GM19463 (cell line): Measurements from ENCODE around the gene PLEKHG3.
"Not testable (repeated sequence)": the region's sequence is repeated elsewhere in the genome, so short reads cannot be mapped to it uniquely, and the experiment has no call there.

Experiments used
- ATAC-seq: cut with Tn5 transposase; IDR thresholded peaks from one replicate; pipeline ENCODE4 v1.9.1; 2021; ENCODE audit warnings: mild to moderate bottlenecking, moderate library complexity; ENCODE audit not compliant: unreplicated experiment

Gene PLEKHG3

DNA sequence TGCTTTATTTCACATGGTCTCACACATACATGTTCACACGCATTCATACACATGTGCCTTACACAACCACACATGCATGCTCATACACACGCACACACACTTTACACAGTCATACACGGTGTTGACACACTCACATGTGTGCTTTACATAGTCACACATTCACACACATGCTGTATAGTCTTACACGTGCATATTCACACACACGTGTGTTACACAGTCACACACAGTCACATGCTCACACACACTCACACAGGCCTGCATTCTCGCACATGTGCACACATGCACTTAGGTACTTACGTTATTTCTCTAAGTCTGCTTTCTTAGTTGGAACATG lies 18.0 kb upstream of the PLEKHG3 start:
- no peak for ATAC-seq

DNA sequence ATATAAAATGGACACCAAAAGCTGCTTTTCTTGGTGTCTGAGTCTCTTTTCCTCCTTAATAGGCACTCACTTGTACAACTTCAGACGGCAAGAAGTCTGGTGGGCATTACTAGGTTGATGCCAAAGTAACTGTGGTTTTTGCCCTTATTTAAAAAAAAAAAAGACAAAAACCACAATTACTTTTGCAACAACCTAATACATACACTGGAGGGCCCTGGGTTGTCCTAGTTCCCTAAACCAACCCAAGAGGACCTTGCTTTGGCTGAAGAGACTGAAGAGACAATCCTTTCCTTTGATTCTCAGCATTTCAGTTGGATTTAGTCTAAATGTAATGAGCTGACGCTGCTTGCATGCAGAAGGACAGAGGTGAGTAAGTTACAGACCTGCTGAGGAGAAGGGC lies 16.2 kb upstream of the PLEKHG3 start:
- no peak for ATAC-seq

DNA sequence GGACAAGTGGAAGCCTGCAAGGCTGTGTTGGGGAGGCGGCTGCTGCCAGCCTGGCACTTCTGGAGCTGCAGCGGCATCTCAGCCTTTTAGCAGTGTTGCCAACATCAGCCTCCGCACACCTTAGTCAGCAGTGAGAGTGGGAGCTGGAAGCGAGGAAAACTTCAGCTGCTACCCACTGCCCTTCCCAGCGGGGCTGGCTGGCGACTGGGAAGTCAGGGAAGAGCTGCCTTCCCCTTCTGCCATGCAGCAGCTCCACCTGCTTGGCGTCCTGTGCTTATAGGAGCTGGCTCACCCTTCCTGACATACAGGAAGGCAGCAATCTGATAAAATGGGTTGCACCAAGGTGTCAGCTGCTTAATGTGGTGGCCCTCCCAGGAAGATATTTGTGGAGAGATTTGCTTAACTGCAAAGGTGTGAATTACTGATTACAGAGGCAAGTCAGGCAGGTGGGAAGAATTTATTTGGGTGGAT lies 15.4 kb upstream of the PLEKHG3 start:
- no peak for ATAC-seq

DNA sequence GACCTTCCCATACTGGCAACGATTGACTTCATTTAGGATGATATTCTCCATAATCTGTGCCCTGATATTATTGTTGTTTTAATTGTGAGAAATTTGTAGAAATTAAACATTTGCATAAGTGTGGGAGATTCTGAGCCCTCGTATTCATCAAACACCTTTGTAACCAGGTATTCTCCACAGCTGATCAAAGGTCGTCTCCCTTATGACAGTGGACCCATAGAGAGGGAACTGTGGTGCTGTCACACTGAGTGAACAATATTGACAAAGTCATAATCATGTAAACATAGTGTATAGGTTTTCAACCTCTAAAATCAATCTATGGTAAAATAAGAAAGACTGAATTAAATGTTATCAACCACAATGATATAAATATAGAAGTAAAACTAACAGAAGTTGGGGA lies 14.9 kb upstream of the PLEKHG3 start:
- ATAC-seq, result no peak

DNA sequence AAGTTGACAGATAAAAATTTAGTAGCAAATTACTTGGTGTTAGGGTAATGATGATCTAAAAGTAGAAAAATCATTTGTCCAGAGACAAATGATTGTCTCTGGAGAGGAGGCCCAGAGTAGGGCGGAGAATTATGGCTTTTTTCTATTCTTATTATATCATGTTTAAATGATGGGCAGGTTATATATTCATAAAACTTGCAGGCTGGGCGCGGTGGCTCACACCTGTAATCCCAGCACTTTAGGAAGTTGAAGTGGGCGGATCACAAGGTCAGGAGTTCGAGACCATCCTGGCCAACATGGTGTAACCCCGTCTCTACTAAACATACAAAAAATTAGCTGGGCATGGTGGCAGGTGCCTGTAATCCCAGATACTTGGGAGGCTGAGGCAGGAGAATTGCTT lies 13.6 kb upstream of the PLEKHG3 start:
- ATAC-seq, result not testable (repeated sequence)

DNA sequence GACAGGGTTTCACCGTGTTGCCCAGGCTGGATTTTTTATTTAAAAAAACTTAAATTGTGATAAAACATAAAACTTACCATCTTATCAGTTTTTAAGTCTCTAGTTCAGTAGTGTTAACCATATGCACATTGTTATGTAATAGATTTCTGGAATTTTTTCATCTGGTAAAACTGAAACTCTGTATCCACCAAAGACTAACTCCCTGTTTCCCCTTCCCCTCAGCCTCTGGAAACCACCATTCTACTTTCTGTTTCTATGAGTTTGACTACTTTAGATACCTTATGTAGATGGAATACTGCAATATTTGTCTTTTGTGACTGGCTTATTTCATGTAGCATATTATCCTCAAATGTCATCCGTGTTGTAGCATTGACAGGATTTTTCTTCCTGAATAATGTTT lies 12.8 kb upstream of the PLEKHG3 start:
- ATAC-seq, result no peak

DNA sequence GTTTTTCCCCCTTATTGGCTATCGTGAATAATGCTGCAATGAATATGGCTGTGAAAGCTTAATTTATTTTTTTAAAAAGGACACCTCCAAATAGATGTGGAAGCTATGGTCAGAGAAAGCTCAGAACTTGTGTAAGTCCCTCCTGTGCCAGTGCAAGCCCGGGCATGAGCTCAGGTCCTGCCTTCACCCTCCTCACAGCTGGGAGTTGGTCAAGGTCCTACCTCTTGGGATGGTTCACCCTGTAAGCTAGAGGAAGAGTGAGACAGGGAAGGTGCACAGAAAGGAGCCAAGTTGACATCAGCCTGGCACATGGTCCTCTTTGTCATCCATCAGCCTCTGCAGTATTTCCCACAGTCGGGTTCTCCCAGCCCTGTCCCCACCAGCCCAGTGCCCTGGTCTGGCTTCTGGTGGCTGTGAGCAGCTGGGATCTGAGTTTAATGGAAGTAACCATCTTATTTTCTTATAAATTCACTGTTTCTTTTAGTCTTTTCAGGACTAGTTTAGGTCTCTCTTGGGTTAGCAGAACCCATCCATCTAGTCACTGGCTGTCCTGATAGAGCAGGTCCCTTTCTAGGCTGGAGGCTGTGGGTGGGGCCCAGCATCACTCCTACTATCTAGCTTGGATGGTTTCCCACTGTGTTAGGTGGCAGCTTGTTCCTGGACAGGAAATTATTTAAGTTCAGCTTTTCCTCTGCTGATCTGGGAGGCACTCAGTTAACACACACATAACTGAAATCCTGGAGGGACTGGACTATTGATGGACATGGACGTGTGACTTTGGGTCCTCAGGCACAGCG lies 11.8 kb upstream of the PLEKHG3 start:
- ATAC-seq, result no peak

DNA sequence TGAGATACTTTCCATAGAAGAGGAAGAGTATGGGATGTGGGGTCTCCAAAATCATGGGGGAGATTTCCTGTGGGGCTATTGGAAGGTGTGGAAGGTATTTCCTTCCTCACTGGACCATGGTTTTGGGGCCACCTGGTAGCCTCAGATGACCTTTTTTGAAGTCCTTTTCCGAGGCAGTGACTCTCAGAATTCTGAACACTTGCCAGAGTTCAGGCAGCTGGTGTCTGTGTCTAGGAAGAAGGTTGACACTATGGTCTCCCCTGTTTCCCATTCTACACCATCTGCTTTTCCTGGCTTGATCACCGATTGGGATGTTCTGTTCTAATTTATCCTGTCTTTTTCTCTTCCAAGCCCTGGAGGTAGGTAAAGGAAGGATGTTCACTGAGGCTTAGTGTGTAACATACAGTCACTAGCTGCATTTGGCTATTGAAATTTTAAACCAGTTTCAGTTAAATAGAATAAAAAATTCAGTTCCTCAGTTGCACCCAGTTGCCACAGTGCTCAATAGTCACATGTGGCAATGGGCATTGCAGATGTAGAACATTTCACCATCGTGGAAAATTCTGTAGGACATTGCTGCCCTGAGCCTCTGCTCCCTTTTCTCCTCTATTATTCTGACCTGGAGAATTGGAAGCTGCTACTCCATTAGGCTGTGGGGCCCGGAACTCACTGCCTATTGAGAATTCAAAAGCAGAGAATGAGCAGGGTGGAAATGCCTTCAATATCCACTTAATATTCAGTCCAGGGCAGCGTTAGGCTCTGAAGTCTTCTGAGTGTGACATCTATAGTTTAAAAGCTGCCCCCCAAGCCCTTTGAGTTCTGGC lies 11.0 kb upstream of the PLEKHG3 start:
- no peak for ATAC-seq

DNA sequence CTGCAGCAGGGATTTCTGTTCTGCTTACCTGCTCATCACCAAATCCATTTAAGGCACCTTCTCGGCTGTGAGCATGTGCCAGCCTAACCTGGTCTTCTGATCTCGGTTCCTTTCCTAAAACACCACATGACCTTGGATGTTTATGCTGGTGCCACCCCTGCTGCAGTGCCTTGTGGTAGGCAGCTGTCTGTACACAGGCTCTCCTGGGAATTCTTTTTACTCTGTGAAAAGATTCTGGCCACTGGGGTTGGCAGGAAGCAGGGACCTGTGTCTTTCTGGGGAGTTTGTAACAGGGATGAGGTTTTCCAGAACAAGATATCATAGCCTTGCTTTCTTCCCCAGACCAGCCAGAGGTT lies 10.4 kb upstream of the PLEKHG3 start:
- no peak for ATAC-seq

DNA sequence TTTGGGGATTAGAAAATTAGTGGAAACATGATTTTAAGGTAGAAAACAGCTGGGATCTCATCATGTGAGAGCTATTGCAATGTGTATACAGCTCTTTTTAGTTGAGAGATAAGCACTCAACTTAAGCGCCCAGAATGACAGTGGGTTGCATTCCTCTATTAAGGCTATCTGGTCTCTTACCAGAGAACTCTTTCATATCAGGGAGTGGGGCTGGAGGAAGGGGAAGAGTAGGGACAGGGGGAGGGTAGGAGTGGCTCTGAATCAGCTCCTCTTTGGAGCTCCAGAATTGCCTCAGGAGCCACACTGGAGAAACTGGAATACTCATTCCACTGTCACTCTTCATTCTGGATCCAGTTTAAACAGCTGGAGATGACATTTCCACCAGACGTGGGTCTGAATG lies 9.2 kb upstream of the PLEKHG3 start:
- no peak for ATAC-seq

DNA sequence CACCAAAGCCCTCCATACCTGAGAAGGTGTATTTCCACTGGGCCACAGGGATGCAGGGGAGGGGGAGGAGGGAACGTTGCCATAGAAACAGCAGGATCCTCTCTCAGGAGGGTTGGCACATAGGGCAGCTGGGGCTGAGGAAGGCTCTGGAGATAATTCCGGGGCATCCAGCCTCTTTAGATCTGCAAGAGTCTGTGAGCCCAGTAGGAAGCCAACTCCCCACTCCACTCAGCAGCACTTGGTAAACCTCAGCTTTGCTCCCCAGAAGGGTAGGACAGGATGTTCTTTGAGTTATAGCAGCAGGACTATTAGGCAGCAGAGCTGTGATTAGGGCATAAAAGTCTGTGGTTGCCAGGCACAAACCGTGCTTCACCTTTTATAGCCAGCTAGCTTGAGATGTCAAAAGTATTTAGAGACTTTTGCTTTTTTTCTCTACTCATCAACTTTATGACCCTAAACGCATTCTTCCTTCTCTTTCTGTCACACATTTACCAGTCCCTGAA lies 7.8 kb upstream of the PLEKHG3 start:
- no peak for ATAC-seq

DNA sequence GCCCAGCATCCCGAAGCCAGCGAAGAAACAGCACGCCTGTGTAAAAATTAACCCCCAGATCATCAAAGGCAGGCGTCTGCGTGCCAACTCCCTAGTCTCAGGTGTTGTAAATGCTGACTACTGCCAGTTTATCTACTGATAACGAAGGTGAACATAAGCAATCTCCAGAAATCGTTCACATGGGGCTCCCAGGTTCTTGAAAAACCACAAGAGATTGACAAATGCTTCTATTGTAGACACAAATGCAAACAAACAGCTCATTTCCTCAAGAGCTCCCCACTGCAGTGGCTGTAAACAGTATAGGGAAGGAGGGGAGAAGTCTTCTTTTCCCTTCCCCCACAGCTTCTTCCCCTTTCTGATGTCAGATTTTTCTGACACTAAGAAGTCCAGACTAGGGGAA lies 5.3 kb upstream of the PLEKHG3 start:
- no peak for ATAC-seq

DNA sequence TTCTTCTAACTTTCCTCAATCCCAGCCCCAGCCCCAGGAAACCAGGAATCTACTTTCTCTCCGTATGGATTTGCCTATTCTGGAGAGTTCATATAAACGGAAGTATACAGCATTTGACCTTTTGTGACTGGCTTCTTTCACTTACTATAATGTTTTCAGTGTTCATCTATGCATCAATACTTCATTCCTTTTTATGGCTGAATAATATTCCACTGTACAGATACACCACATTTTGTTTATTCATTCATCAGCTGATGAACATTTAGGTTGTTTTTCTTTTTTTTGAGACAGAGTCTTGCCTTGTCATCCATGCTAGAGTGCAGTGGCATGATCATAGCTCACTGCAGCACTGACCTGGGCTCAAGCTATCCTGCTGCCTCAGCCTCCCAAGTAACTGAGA lies 3.9 kb upstream of the PLEKHG3 start:
- no peak for ATAC-seq

DNA sequence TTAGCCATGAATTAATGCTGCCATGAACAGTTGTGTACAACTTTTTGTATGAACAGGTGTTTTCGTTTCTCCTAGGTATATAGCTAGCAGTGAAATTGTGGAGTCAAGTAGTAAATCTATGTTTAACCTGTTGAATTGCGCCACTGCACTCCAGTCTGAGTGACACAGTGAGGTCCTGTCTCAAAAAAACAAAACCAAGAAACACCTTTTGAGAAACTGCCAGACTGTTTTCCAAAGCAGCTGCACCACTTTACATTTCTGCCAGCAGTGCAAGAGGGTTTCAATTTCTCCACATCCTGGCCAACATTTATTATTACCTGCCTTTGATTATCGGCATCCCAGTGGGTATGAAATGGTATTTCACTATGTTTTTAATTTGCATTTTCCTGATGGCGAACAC lies 3.3 kb upstream of the PLEKHG3 start:
- no peak for ATAC-seq

DNA sequence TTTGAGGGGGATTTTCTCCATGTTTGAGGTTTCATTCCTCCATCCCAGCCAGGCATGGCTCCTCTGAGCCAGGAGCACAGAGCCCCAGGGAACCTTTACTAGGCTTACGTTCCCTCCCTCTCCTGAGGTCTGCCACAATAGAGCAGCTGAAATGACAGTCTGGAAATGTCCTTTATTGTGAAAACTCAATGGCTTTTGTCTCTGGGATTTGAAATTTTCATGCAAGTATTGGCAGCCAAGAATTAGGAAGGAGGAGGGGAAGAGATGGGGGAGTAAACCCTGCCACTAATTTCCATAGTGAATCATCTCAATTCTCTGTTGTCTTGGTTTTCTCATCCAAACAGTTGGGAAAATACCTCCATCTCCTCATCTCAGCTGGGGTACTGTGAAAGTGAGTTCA lies 2.6 kb upstream of the PLEKHG3 start:
- ATAC-seq, result no peak

DNA sequence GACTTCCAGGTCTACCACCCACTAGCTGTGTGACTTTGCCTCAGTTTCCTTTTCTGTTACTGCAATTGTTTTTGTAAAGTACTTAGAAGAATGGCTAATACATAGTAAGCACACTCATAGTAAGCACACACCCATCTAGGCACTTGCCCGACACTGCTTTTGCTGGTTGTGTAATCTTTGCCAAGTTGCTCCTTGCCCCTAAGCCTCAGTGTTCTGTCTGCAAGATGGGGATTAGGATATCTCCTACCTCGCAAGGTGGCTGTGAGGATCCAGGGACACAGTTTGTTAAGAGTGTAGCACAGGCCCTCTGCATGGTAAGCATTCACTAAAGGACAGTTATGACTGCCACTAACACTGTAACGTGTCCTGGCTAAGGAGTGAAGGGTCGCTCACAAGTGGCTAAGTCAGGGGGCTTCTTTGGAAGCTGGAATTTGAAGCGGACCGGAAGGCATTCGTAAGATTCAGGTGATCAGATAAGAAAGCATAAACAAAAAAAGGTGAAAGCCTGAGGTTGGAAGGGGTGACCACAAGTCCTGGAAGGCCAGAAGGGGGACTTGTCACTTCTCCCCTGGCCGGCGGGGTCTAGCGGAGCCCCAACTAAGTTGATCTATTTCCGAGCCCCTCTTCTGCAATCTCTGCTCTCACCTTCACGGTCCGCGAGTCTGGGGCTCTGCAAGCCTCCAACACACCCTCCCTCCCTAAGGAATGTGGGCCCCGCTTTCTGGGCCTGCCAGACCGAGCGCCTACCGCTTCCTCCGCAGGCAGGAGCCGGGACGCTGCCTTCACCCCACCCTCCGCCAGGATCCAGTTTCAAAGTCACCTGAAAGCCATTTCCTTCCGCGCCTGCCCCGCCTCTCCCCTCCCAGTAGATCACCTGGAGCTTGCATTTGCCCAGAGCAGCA lies 1.5 kb upstream of the PLEKHG3 start:
- no peak for ATAC-seq

DNA sequence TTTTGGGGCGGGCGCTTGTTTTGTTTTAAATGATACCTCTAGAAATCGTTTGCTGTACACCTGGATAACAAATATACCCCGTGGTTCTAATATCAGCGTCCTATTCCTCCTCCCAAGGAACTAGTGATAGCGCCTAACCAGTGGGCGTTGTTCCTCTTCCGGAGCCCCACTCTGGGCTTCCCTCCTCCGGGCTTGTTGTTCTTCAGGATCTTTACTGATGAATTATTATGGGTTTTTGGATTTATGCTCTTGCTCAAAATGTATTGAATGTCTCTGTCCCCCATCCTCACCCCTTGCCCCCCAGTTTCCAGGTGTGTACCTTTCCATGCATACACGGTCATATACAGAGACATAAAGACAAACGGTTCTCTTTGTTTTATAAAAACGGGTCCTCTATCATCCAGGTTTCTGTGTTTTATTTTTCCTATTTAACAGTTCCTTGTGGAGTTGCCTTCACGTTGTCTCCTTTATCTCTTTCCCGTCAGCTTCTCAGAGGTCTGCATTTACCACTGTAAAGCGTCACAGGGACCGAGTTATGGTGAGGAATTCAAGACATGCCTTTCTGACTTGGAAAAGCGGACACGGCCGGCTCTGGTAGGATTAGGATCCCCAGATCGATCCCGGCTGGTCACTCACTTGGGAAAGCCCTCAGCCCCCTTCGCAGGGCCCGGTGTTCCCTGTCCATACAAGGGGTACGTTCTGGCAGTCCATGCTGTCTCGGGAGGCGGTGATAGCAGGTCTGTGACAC lies 655 bp upstream of the PLEKHG3 start:
- ATAC-seq, result no peak

DNA sequence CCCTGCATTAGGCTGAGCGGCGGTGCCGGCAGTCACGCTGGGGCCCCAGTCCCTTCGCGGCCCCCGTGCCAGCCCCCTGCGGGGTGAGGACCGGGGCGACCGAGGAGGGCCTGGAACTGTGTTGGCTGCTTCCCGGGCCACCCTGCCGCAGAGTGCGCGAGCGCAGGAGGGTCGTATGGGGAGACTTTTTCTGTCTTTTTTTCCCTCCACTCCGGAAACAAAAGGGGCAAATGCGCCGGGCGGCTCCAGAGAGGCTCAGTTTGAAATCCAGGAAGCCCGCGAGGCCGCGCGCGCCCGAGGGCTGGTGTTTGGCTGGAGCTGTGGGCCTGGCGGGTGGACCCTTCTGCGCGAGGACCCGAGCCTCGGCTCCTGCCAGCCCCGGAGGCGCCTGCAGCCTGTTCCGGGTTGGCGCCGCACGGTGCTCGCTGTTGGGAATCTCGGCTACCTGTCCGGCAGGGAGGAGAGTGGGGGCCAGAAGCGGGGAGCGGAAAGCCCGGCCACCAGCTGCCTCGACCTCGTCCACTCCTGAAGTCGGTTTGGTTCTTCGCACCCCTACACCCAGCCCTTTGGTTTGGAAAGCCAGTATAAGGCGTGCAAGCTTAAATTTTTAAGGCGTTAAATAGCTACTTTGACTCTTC lies 638 bp downstream of the PLEKHG3 start:
- ATAC-seq, result no peak

DNA sequence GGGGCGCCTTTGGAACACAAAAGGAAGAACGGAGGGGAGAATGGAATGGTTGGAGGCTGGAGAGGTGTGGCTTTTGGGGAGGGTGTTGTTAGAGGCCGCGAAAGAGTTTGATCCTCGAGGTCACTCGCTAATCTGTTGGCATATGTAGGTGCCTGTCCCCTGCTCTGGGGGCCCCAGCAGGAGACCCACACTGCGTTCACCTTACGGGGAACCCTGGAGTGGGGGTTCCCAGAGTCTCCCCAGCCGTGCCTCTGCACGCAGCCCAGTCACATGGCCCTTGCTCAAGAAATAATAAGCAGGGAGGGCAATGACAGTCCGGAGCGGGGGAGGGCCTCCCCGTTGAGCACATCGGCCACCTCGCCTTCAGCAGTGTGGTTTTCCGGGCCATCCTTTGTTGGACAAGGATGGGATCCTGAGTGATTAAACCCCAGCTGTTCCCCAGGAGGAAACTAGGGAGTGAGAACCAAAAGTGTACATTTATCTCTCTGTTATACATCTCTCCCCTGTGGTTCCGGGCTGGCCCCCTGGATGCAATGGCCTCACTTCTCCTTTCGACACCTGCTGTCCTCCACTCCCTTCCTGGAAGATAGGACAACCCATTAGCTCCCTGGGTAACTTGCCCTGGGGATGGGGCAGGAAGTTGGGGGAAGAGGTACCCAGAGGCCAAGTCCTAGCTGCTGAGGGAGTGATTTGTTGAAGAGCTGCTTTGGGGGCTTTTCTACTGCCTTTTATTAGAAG lies 1.3 kb downstream of the PLEKHG3 start:
- no peak for ATAC-seq
